Measurements from ENCODE around the gene OSBPL1A.

- no peak for TF ChIP-seq SP1 (IDR thresholded peaks at IDR 0.05; ENCODE audit: low read depth, low read length)
- no peak for TF ChIP-seq NRF1 (IDR thresholded peaks at IDR 0.05; ENCODE audit: low read depth, low read length)
- TF ChIP-seq CTCF (IDR thresholded peaks at IDR 0.05; ENCODE audit: control extremely low read depth in 1 of 3, insufficient read depth in 1 of 3, low read depth in 1 of 3, low read length in 3 of 3): no peak
- TF ChIP-seq BRCA1 (IDR thresholded peaks at IDR 0.05; ENCODE audit: low read depth, low read length): no peak
- no peak for TF ChIP-seq YY1 (IDR thresholded peaks at IDR 0.05; ENCODE audit: low read depth, low read length)
- no peak for TF ChIP-seq EP300 (IDR thresholded peaks at IDR 0.05; ENCODE audit: borderline replicate concordance in 1 of 2, low read depth in 2 of 2, low read length in 2 of 2)
- TF ChIP-seq POLR2AphosphoS5 (IDR thresholded peaks at IDR 0.05; ENCODE audit: low read depth, low read length): no peak
- TF ChIP-seq TAF1 (IDR thresholded peaks at IDR 0.05; ENCODE audit: low read depth, low read length): no peak
- no peak for TF ChIP-seq JUND (IDR thresholded peaks at IDR 0.05; ENCODE audit: low read length)
- no peak for TF ChIP-seq CHD2 (IDR thresholded peaks at IDR 0.05; ENCODE audit: low read length)
Measured at GRCh38 chr18:24170360-24170759, 227.3 kb downstream of the OSBPL1A start.
